ENCODE results near the gene GASK1A. TPM values are rescaled to one million over a fixed set of nuclear protein-coding genes. Genes with fewer than 3 reads are reported as not detected.

The GASK1A gene
- total and polyA plus RNA-seq, 2 of the 4 experiments (the other 2 are of a cell fraction): 0.18 to 0.19 TPM

DNA sequence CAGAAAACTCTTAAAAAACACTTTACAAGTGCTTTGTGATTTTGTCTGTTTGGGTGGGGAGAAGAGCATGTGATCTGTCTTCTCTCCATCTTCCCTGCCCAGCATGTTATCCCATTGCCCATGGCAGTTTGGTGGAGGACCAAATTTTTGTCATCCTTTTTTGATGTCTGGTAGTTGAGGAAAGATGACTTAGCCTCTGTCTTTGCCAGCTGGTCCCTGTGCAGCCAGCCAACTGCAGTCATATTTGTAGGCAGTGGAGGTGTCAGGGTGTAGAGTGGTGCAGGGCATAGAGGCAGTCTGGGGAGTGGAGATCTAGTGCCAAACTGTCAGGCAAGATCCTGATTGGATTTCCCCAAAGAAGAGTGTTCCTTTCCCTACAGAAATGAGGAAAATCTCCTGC lies 40.7 kb downstream of the GASK1A start:
- no peak overlapping the region for H3K9ac ChIP-seq (ENCODE audit: low read depth, low read length)
- no peak for TF ChIP-seq BHLHE40 (IDR thresholded peaks at IDR 0.05; ENCODE audit: low read depth, low read length)
- no peak for TF ChIP-seq FOS (IDR thresholded peaks at IDR 0.05; ENCODE audit: low read depth, low read length)
- TF ChIP-seq, protein P1, sequence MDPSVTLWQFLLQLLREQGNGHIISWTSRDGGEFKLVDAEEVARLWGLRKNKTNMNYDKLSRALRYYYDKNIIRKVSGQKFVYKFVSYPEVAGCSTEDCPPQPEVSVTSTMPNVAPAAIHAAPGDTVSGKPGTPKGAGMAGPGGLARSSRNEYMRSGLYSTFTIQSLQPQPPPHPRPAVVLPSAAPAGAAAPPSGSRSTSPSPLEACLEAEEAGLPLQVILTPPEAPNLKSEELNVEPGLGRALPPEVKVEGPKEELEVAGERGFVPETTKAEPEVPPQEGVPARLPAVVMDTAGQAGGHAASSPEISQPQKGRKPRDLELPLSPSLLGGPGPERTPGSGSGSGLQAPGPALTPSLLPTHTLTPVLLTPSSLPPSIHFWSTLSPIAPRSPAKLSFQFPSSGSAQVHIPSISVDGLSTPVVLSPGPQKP (IDR thresholded peaks at IDR 0.05; ENCODE audit: borderline replicate concordance, low read depth, low read length): no peak
- TF ChIP-seq, protein P2, sequence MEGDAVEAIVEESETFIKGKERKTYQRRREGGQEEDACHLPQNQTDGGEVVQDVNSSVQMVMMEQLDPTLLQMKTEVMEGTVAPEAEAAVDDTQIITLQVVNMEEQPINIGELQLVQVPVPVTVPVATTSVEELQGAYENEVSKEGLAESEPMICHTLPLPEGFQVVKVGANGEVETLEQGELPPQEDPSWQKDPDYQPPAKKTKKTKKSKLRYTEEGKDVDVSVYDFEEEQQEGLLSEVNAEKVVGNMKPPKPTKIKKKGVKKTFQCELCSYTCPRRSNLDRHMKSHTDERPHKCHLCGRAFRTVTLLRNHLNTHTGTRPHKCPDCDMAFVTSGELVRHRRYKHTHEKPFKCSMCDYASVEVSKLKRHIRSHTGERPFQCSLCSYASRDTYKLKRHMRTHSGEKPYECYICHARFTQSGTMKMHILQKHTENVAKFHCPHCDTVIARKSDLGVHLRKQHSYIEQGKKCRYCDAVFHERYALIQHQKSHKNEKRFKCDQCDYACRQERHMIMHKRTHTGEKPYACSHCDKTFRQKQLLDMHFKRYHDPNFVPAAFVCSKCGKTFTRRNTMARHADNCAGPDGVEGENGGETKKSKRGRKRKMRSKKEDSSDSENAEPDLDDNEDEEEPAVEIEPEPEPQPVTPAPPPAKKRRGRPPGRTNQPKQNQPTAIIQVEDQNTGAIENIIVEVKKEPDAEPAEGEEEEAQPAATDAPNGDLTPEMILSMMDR (conservative IDR thresholded peaks at IDR 0.05; ENCODE audit: low read depth, low read length): no peak
- no peak for TF ChIP-seq MAFK (IDR thresholded peaks at IDR 0.05; ENCODE audit: low read depth, low read length)
- TF ChIP-seq NFE2L2 (IDR thresholded peaks at IDR 0.05; ENCODE audit: low read depth, low read length): no peak
- TF ChIP-seq SMC3 (IDR thresholded peaks at IDR 0.05; ENCODE audit: low read depth, low read length): no peak
- no peaks in the 10 kb centered on the region for H3K79me1 ChIP-seq (ENCODE audit: low read depth in 1 of 2, low read length in 2 of 2)
- no peak overlapping the region for H4K5ac ChIP-seq (ENCODE audit: low read depth, low read length)
- H3K18ac ChIP-seq (ENCODE audit: low read depth, low read length): no peak overlapping the region
- no peak overlapping the region for H2BK20ac ChIP-seq (ENCODE audit: low read depth, low read length)
- no peak overlapping the region for H3K27ac ChIP-seq (ENCODE audit: insufficient read depth, low read length)
- POLR2A ChIA-PET (ENCODE audit: unreplicated experiment): no interaction called here
- H2BK15ac ChIP-seq (ENCODE audit: low read depth, low read length): no peak overlapping the region
- H3K27me3 ChIP-seq (ENCODE audit: control insufficient read depth, insufficient read depth, low read length): no peaks in the 10 kb centered on the region
- H3K14ac ChIP-seq (replicated peaks; ENCODE audit: low read depth, low read length): no peak overlapping the region
- H3K36me3 ChIP-seq (ENCODE audit: control insufficient read depth, insufficient read depth, low read length): no peaks in the 10 kb centered on the region
- H3K4me2 ChIP-seq (ENCODE audit: low read depth, low read length): no peak overlapping the region
- H2AK5ac ChIP-seq (ENCODE audit: low read depth, low read length): no peak overlapping the region
- H3K9me1 ChIP-seq (ENCODE audit: insufficient read depth, low read length): no peaks in the 10 kb centered on the region
- ATAC-seq (ENCODE audit: low read depth) (no peak), DNase-seq (no peak)
- H3K56ac ChIP-seq (ENCODE audit: extremely low read depth, insufficient read depth, low read length): no peak overlapping the region
- H4K91ac ChIP-seq (ENCODE audit: insufficient read depth, low read depth, low read length): no peak overlapping the region
- H2BK5ac ChIP-seq (ENCODE audit: low read depth, low read length, poor library complexity, severe bottlenecking): no peak overlapping the region
- no TSS peak for BruUV-seq (replicated peaks)
- intact Hi-C loops (cut with micrococcal nuclease): no loop called here
- dilution Hi-C loops (cut with HindIII; ENCODE audit: low sequenced_read_pairs, unreplicated experiment): no loop called here
- no peak overlapping the region for H3K23ac ChIP-seq (ENCODE audit: low read depth, low read length)
- in situ Hi-C loops (cut with MboI; ENCODE audit: low sequenced_read_pairs): no loop called here
- H3K9me3 ChIP-seq (ENCODE audit: control insufficient read depth, insufficient read depth, low read length): peaks cover 4% of the 10 kb centered on the region; the same call in 1 of the 2 replicates
- H3K4me3 ChIP-seq (ENCODE audit: insufficient read depth, low read depth, low read length): no peak overlapping the region
- CTCF ChIA-PET: no interaction called here
- no peak overlapping the region for H2AK9ac ChIP-seq (replicated peaks; ENCODE audit: low read depth, low read length, poor library complexity)
- no peak overlapping the region for H2BK120ac ChIP-seq (ENCODE audit: low read depth, low read length)
- no peaks in the 10 kb centered on the region for H4K20me1 ChIP-seq (ENCODE audit: insufficient read depth, low read length)
- H3K4me1 ChIP-seq (ENCODE audit: control insufficient read depth, insufficient read depth, low read length): no peaks in the 10 kb centered on the region
- no peak overlapping the region for H3K4ac ChIP-seq (ENCODE audit: low read depth, low read length)
- H2AFZ ChIP-seq (replicated peaks; ENCODE audit: low read length, poor library complexity): no peak overlapping the region
- H4K8ac ChIP-seq (ENCODE audit: low read depth in 2 of 2, low read length in 2 of 2): no peak overlapping the region

Data from IMR-90 (cell line).